ENCODE data around the gene KATNAL1.

- TF ChIP-seq POLR2A (IDR thresholded peaks at IDR 0.05) (no peak), CTCF (IDR thresholded peaks at IDR 0.05) (no peak), EP300 (IDR thresholded peaks at IDR 0.05) (no peak), POLR2AphosphoS5 (IDR thresholded peaks at IDR 0.05) (no peak)
These were observed 21.7 kb upstream of the KATNAL1 start for GRCh38 chr13:30329009-30329585.
